ENCODE results near the gene CACNB4.

GRCh38 chr2:151805961-151806360 lies 292.9 kb downstream of the CACNB4 start:
- TF ChIP-seq CTCF (conservative IDR thresholded peaks at IDR 0.05; ENCODE audit: low read length) (no peak), EZH2phosphoT487 (IDR thresholded peaks at IDR 0.05; ENCODE audit: borderline replicate concordance) (no peak)

Measured in Loucy (cell line).